Neural cell (in vitro differentiated cells): Measurements from ENCODE around the gene XRCC3. TPM values are rescaled to one million over a fixed set of nuclear protein-coding genes. Genes with fewer than 3 reads are reported as not detected.

Experiments
- H2AFZ ChIP-seq: fragments of 200-600, 300-800 bp; sonication (generic), shearing (Covaris generic); 2 replicates; pipeline ENCODE4 v1.6.0; 2014; ENCODE audit warnings: low read depth, mild to moderate bottlenecking, antibody characterized with exemption, low read length, moderate library complexity
- H3F3A ChIP-seq: fragments of 200-600 bp; shearing (Covaris generic); 2 replicates; pipeline ENCODE4 v1.6.1; 2016; ENCODE audit warnings: mild to moderate bottlenecking, moderate library complexity, mixed read lengths, antibody characterized with exemption, low read length; ENCODE audit not compliant: insufficient read depth, poor library complexity, severe bottlenecking
- H3K27ac ChIP-seq: fragments of 200-600, 300-800 bp; sonication (generic), shearing (Covaris generic); 2 replicates; pipeline ENCODE4 v1.5.1; 2014; ENCODE audit warnings: mild to moderate bottlenecking, low read length, moderate library complexity
- H3K27me3 ChIP-seq: fragments of 300-800, 200-600 bp; sonication (generic), shearing (Covaris generic); 2 replicates; pipeline ENCODE4 v1.6.0; 2014; ENCODE audit warnings: mild to moderate bottlenecking, low read depth, low read length, moderate library complexity; ENCODE audit not compliant: insufficient read depth
- H3K36me3 ChIP-seq: fragments of 300-800, 200-600 bp; sonication (generic), shearing (Covaris generic); 2 replicates; pipeline ENCODE4 v1.5.1; 2014; ENCODE audit warnings: mild to moderate bottlenecking, antibody characterized with exemption, low read length, moderate library complexity; ENCODE audit not compliant: insufficient read depth
- H3K4me2 ChIP-seq: fragments of 300-800, 200-600 bp; sonication (generic), shearing (Covaris generic); 2 replicates; pipeline ENCODE4 v1.6.0; 2014; ENCODE audit warnings: mild to moderate bottlenecking, low read length
- H3K4me3 ChIP-seq: fragments of 300-800, 200-600 bp; sonication (generic), shearing (Covaris generic); 2 replicates; pipeline ENCODE4 v1.5.1; 2014; ENCODE audit warnings: mild to moderate bottlenecking, low read length, moderate library complexity
- H3K79me2 ChIP-seq: fragments of 200-600 bp; shearing (Covaris generic); replicated peaks from 2 replicates; pipeline ENCODE4 v1.6.0; 2014; ENCODE audit warnings: mild to moderate bottlenecking, low read length, moderate library complexity; ENCODE audit not compliant: insufficient read depth
- H3K9ac ChIP-seq: fragments of 300-800, 200-600 bp; sonication (generic), shearing (Covaris generic); 2 replicates; pipeline ENCODE4 v1.6.1; 2016; ENCODE audit warnings: mild to moderate bottlenecking, low read length, mixed read lengths
- H3K9me2 ChIP-seq: fragments of 200-600 bp; shearing (Covaris generic); 2 replicates; pipeline ENCODE4 v1.6.1; 2016; ENCODE audit warnings: mild to moderate bottlenecking, low read length, mixed read lengths; ENCODE audit not compliant: insufficient read depth
- H3K9me3 ChIP-seq: fragments of 200-600, 300-800 bp; sonication (generic), shearing (Covaris generic); 2 replicates; pipeline ENCODE4 v1.6.1; 2016; ENCODE audit warnings: mild to moderate bottlenecking, mixed run types, low read length, moderate library complexity, mixed read lengths
- H4K20me1 ChIP-seq: fragments of 200-600 bp; shearing (Covaris generic); 2 replicates; pipeline ENCODE4 v1.6.1; 2016; ENCODE audit warnings: mild to moderate bottlenecking, mixed run types; ENCODE audit not compliant: insufficient read depth
- CTCF ChIP-seq: fragments of 450-650 bp; IDR thresholded peaks from 2 replicates; pipeline ENCODE4 v1.5.1; 2014; ENCODE audit warnings: antibody characterized with exemption, mild to moderate bottlenecking, moderate library complexity; ENCODE audit not compliant: poor library complexity, severe bottlenecking
- EP300 ChIP-seq: fragments of 450-650 bp; conservative IDR thresholded peaks from 2 replicates; pipeline ENCODE4 v1.6.1; 2014; ENCODE audit warnings: antibody characterized with exemption, mild to moderate bottlenecking, moderate library complexity; ENCODE audit not compliant: poor library complexity, severe bottlenecking
- EZH2 ChIP-seq: fragments of 200-600, 300-800 bp; shearing (Covaris generic), sonication (generic); IDR thresholded peaks from 2 replicates; pipeline ENCODE4 v1.6.1; 2014; ENCODE audit warnings: antibody characterized with exemption, low read length, borderline replicate concordance, mild to moderate bottlenecking; ENCODE audit not compliant: insufficient read depth, poor library complexity, severe bottlenecking
- MXI1 ChIP-seq: fragments of 450-650 bp; conservative IDR thresholded peaks from 2 replicates; pipeline ENCODE4 v1.6.1; 2014; ENCODE audit warnings: antibody characterized with exemption, mild to moderate bottlenecking; ENCODE audit not compliant: poor library complexity, severe bottlenecking
- POLR2AphosphoS5 ChIP-seq: IDR thresholded peaks from 2 replicates; pipeline ENCODE4 v1.6.1; 2012
- RAD21 ChIP-seq: fragments of 450-650 bp; conservative IDR thresholded peaks from 2 replicates; pipeline ENCODE4 v1.6.1; 2014; ENCODE audit warnings: antibody characterized with exemption, mild to moderate bottlenecking, moderate library complexity
- REST ChIP-seq: IDR thresholded peaks from 2 replicates; pipeline ENCODE4 v1.6.1; 2012; ENCODE audit warnings: borderline replicate concordance
- SMC3 ChIP-seq: fragments of 450-650 bp; conservative IDR thresholded peaks from 2 replicates; pipeline ENCODE4 v1.6.1; 2014; ENCODE audit warnings: antibody characterized with exemption, mild to moderate bottlenecking, moderate library complexity; ENCODE audit not compliant: poor library complexity
- TAF1 ChIP-seq: IDR thresholded peaks from 2 replicates; pipeline ENCODE4 v1.6.1; 2012; ENCODE audit warnings: low read depth
- polyA plus RNA-seq: library from polyadenylated mRNA; depleted of rRNA; stranded (reverse); fragments of >200 nt; gene quantifications from 2 replicates; pipeline ENCODE4 v1.2.3, GENCODE V29; 2014

XRCC3 gene
- polyA plus RNA-seq, 1 donor from 2014 or later = 14.6 TPM

GRCh38 chr14:103762541-103762940, 47.3 kb upstream of the XRCC3 start:
- TF ChIP-seq POLR2AphosphoS5 = no peak
- TF ChIP-seq SMC3 = no peak
- no peak for TF ChIP-seq CTCF
- no peak for TF ChIP-seq EZH2
- no peak for TF ChIP-seq EP300
- TF ChIP-seq TAF1 = no peak
- no peak for TF ChIP-seq REST
- TF ChIP-seq MXI1 = no peak
- Histone ChIP-seq H3K27ac (no peak overlapping the region), H3K4me2 (no peak overlapping the region), H3K79me2 (no peaks in the 10 kb centered on the region), H3K9me3 (no peaks in the 10 kb centered on the region), H3K9me2 (no peaks in the 10 kb centered on the region), H3K27me3 (no peaks in the 10 kb centered on the region), H4K20me1 (no peaks in the 10 kb centered on the region), H3K4me3 (no peak overlapping the region), H3F3A (no peaks in the 10 kb centered on the region), H3K36me3 (no peaks in the 10 kb centered on the region), H2AFZ (no peak overlapping the region), H3K9ac (no peak overlapping the region)

- no peak for TF ChIP-seq TAF1
- no peak for TF ChIP-seq REST
- no peak for TF ChIP-seq EP300
- no peak for TF ChIP-seq SMC3
- TF ChIP-seq EZH2 = no peak
- no peak for TF ChIP-seq CTCF
- TF ChIP-seq RAD21 = no peak
- no peak for TF ChIP-seq POLR2AphosphoS5
- TF ChIP-seq MXI1 = no peak
- no peak overlapping the region for H3K27ac ChIP-seq
These were observed 46.8 kb upstream of the XRCC3 start for GRCh38 chr14:103762036-103762435.

More at GRCh38 chr14:103762036-103762435, 46.8 kb upstream of the XRCC3 start:
- no peaks in the 10 kb centered on the region for H3F3A ChIP-seq
- no peak overlapping the region for H3K9ac ChIP-seq
- H3K4me3 ChIP-seq = no peak overlapping the region
- no peak overlapping the region for H3K4me2 ChIP-seq
- no peaks in the 10 kb centered on the region for H3K9me3 ChIP-seq
- H3K27me3 ChIP-seq = no peaks in the 10 kb centered on the region
- no peaks in the 10 kb centered on the region for H3K36me3 ChIP-seq
- H2AFZ ChIP-seq = no peak overlapping the region
- H3K79me2 ChIP-seq = no peaks in the 10 kb centered on the region
- no peaks in the 10 kb centered on the region for H4K20me1 ChIP-seq
- H3K9me2 ChIP-seq = no peaks in the 10 kb centered on the region
